ENCODE data around the gene SLC46A2. TPM values are rescaled to one million over a fixed set of nuclear protein-coding genes. Genes with fewer than 3 reads are reported as not detected.

SLC46A2 gene
- total RNA-seq, 2 experiments from 2014 or later, result not detected

DNA sequence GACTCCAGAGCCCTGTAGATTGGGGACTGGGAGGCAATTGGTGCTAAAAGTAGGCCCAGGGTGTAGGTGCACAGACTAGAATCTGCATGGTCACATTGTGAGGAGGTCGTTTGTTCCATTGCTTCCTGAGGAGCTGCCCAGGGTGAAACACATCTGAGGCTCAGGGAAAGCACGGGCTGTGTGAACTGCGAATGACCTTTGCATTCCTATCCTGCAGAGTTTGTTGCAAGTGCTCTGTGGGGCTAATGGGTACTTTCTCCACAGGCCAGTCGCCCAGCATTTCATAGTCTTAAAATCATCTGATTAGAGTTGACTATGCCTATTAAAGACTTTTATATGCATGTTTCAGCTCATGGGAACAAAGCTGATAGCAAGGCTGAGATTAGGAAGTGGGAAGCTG is 14.4 kb upstream of the SLC46A2 start:
- ChIA-PET POLR2A (no interaction called here), CTCF (no interaction called here)
- no peak overlapping the region for H3K4me3 Mint-ChIP-seq
- H3K9me3 Mint-ChIP-seq, result no peaks in the 10 kb centered on the region
- intact Hi-C loops (cut with micrococcal nuclease), result no loop called here
- DNase-seq, result no peak
- peaks cover 3% of the 10 kb centered on the region for H3K4me1 Mint-ChIP-seq (ENCODE audit: low read depth)
- H3K27ac Mint-ChIP-seq, result no peak overlapping the region
- peaks cover 9% of the 10 kb centered on the region for H3K27me3 Mint-ChIP-seq
- H3K36me3 Mint-ChIP-seq, result no peaks in the 10 kb centered on the region

GRCh38 chr9:112900901-112901300 is 10.2 kb upstream of the SLC46A2 start:
- intact Hi-C loops (cut with micrococcal nuclease), result no loop called here
- Mint-ChIP-seq H3K27me3 (peaks cover 24% of the 10 kb centered on the region), H3K9me3 (no peaks in the 10 kb centered on the region), H3K36me3 (no peaks in the 10 kb centered on the region), H3K27ac (no peak overlapping the region), H3K4me3 (no peak overlapping the region), H3K4me1 (ENCODE audit: low read depth) (peaks cover 3% of the 10 kb centered on the region)
- CTCF ChIA-PET, result no interaction called here
- POLR2A ChIA-PET, result no interaction called here
- no peak for DNase-seq

- peaks cover 3% of the 10 kb centered on the region for H3K4me1 Mint-ChIP-seq (ENCODE audit: low read depth)
- no peak for DNase-seq
- no peak overlapping the region for H3K27ac Mint-ChIP-seq
- intact Hi-C loops (cut with micrococcal nuclease), result no loop called here
- POLR2A ChIA-PET, result no interaction called here
- no peaks in the 10 kb centered on the region for H3K36me3 Mint-ChIP-seq
- no peak overlapping the region for H3K4me3 Mint-ChIP-seq
- CTCF ChIA-PET, result interaction anchor here (0.7 kb wide), 1 partner anchor 55 kb away, joined by 3 read pairs; no protein-coding TSS in a partner anchor
- peaks cover 27% of the 10 kb centered on the region for H3K27me3 Mint-ChIP-seq
- no peaks in the 10 kb centered on the region for H3K9me3 Mint-ChIP-seq
Measured at GRCh38 chr9:112900488-112900887, 9.8 kb upstream of the SLC46A2 start.

DNA sequence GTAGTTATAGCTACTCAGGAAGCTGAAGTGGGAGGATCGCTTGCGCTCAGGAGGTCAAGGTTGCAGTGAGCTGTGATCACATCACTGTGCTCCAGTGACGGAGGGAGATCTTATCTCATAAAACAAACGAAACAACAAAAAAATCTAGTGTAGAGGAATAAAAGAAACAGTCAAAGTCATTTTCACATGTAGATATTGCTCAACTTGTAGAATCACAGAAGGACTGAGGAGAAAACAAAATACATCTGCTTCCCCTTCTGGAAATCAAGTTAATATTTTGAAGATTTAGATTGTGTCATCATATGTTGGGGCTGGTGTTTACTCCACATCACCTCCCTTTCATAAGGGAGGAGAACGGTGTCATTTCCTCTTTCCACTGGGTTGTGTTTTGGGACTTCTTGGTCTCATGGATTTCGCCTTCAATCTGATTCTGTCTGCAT is 8.2 kb upstream of the SLC46A2 start:
- CTCF ChIA-PET, result no interaction called here
- intact Hi-C loops (cut with micrococcal nuclease), result no loop called here
- Mint-ChIP-seq H3K4me1 (ENCODE audit: low read depth) (peaks cover 3% of the 10 kb centered on the region), H3K36me3 (no peaks in the 10 kb centered on the region), H3K27ac (no peak overlapping the region), H3K27me3 (peaks cover 30% of the 10 kb centered on the region), H3K9me3 (no peaks in the 10 kb centered on the region), H3K4me3 (no peak overlapping the region)
- no peak for DNase-seq
- POLR2A ChIA-PET, result no interaction called here

DNA sequence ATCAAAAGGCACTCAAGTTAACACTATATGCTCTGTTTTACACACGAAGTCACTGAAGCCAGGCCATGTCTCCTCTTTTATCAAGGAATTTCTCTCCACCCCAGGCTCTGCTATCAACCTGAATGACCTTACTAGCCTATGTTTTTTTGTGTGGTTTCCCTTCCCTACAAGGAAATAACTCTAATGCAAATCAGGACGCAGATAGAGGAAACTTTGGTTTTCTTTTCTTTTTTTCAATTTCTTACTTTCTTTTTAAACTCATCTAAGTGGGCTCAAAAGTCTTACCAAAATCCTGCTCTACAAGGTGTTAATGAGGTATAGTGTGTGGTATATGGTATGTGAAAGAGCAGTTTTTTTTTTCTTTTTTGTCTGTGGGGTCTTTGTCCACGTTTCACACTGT is 5.5 kb upstream of the SLC46A2 start:
- Mint-ChIP-seq H3K27ac (no peak overlapping the region), H3K4me3 (no peak overlapping the region), H3K27me3 (peaks cover 37% of the 10 kb centered on the region), H3K4me1 (ENCODE audit: low read depth) (no peaks in the 10 kb centered on the region), H3K36me3 (no peaks in the 10 kb centered on the region), H3K9me3 (no peaks in the 10 kb centered on the region)
- POLR2A ChIA-PET, result no interaction called here
- CTCF ChIA-PET, result no interaction called here
- intact Hi-C loops (cut with micrococcal nuclease), result no loop called here
- DNase-seq, result no peak

- no peaks in the 10 kb centered on the region for H3K9me3 Mint-ChIP-seq
- no peaks in the 10 kb centered on the region for H3K4me1 Mint-ChIP-seq (ENCODE audit: low read depth)
- DNase-seq, result no peak
- no peaks in the 10 kb centered on the region for H3K36me3 Mint-ChIP-seq
- H3K4me3 Mint-ChIP-seq, result no peak overlapping the region
- no peak overlapping the region for H3K27ac Mint-ChIP-seq
- POLR2A ChIA-PET, result no interaction called here
- intact Hi-C loops (cut with micrococcal nuclease), result no loop called here
- CTCF ChIA-PET, result no interaction called here
- peaks cover 41% of the 10 kb centered on the region for H3K27me3 Mint-ChIP-seq
Measured at GRCh38 chr9:112894699-112895098, 4.0 kb upstream of the SLC46A2 start.

DNA sequence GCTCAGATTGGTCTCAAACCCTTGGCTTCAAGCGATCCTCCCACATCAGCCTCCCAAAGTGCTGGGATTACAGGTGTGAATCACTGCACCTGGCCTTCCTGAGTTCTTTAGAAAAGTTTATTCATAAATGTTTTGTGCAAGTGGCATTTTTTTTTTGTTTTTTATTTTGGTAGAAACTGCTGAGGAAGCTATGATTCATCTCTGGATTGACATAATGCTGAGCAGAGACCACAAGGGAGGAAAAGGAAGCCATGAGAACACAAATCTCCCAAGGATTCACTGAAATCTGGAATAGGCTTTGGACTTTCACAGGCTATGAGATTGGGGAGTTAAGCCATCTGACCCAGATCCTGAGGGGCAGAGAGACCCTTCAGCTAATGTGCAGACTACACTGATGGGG is 3.4 kb upstream of the SLC46A2 start:
- Mint-ChIP-seq H3K36me3 (no peaks in the 10 kb centered on the region), H3K27me3 (peaks cover 44% of the 10 kb centered on the region), H3K4me3 (no peak overlapping the region), H3K27ac (no peak overlapping the region), H3K4me1 (ENCODE audit: low read depth) (no peaks in the 10 kb centered on the region), H3K9me3 (no peaks in the 10 kb centered on the region)
- POLR2A ChIA-PET, result no interaction called here
- intact Hi-C loops (cut with micrococcal nuclease), result no loop called here
- no peak for DNase-seq
- CTCF ChIA-PET, result interaction anchor here (0.9 kb wide), 1 partner anchor 9 kb away, joined by 3 read pairs; no protein-coding TSS in a partner anchor

DNA sequence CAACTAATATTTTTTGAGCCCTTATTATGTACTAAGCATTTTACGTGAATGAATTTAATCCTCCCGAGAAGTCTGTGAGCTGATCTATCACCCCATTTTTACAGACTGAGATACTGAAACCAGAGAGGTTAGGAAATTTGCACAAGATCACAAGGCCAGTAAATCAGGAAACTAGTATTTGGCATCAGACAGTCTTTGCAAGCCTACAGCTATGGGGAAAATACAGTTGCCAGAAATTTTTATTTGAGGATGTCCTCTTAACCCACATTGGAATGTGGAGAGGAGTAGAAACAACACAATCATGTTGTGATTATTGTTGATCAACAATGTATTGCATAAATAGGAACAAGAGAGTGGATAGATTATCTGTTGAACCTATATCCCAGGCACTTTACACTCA is 2.3 kb upstream of the SLC46A2 start:
- Mint-ChIP-seq H3K36me3 (no peaks in the 10 kb centered on the region), H3K27ac (no peak overlapping the region), H3K4me3 (no peak overlapping the region), H3K27me3 (peaks cover 36% of the 10 kb centered on the region), H3K9me3 (no peaks in the 10 kb centered on the region), H3K4me1 (ENCODE audit: low read depth) (no peaks in the 10 kb centered on the region)
- DNase-seq, result no peak
- intact Hi-C loops (cut with micrococcal nuclease), result no loop called here
- ChIA-PET CTCF (no interaction called here), POLR2A (no interaction called here)

DNA sequence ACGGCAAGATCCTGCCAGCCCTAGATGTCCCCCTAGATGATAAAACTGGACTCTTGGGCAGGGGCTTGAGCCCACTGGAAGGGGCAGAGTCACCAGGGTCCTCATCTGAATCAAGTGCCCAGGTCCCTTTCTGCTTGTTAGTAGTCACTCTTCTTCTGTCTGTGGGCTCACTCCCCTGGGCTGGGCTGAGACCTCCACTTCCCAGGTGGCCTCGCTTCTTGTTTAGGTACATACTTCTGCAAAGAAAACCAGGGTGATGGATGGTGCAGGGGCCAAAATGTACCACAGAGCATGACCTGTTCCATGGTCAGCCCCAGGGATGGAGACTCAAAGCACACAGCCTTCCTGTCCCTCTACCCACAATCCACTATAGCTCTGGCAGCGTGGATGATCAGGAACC is 845 bp upstream of the SLC46A2 start:
- DNase-seq, result no peak
- intact Hi-C loops (cut with micrococcal nuclease), result no loop called here
- CTCF ChIA-PET, result no interaction called here
- no peak overlapping the region for H3K27ac Mint-ChIP-seq
- no peaks in the 10 kb centered on the region for H3K36me3 Mint-ChIP-seq
- POLR2A ChIA-PET, result no interaction called here
- H3K4me3 Mint-ChIP-seq, result no peak overlapping the region
- no peaks in the 10 kb centered on the region for H3K9me3 Mint-ChIP-seq
- peaks cover 34% of the 10 kb centered on the region for H3K27me3 Mint-ChIP-seq
- H3K4me1 Mint-ChIP-seq (ENCODE audit: low read depth), result no peaks in the 10 kb centered on the region

DNA sequence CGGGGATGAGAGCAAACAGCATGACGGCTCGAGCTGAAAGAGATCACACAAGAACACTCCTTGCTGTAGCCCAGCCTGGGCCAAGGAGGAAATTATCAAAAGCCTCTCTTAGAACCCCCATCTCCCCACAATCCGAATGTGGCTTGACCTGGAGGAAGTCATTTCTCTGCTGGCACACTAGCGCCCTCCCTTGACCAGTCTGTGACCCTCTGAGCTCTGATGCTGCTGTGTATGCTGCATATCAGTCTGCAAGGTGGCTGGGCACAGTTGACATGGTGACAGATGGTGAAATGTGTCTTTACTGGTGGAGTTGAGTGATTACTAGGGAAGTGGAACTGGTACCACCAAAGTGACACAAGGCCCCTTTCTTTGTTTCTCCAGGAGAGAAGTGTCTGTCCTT is 3.3 kb downstream of the SLC46A2 start:
- Mint-ChIP-seq H3K27ac (no peak overlapping the region), H3K36me3 (no peaks in the 10 kb centered on the region), H3K9me3 (no peaks in the 10 kb centered on the region), H3K4me3 (no peak overlapping the region), H3K27me3 (peaks cover 24% of the 10 kb centered on the region), H3K4me1 (ENCODE audit: low read depth) (no peaks in the 10 kb centered on the region)
- intact Hi-C loops (cut with micrococcal nuclease), result loop anchor here (1.0 kb wide), 1 partner anchor 43 kb away; no protein-coding TSS in a partner anchor
- DNase-seq, result peak; percentile 35
- POLR2A ChIA-PET, result no interaction called here
- CTCF ChIA-PET, result interaction anchor here (1.5 to 1.8 kb wide), 2 partner anchors 16 to 42 kb away, joined by 5 to 9 read pairs; no protein-coding TSS in a partner anchor

DNA sequence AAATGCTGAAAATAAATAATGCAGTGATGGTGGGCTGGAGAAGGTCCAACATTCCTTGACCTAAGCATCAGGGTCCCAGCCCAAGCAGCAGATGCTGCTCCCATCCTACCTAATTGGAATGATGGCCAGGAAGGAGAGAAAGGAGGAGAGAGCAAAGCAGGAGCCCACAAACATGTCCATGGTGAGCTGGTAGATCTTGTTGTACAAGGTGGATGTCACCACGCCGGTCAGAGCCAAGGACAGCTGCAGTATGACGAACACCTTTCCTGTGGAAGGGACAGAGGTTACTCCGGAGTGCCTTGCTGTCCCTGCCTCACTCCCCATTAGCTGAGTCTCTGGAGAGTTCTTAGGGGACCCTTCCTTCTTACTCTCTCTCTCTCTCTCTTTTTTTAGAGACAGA is 4.3 kb downstream of the SLC46A2 start:
- H3K27ac Mint-ChIP-seq, result no peak overlapping the region
- intact Hi-C loops (cut with micrococcal nuclease), result no loop called here
- no peaks in the 10 kb centered on the region for H3K9me3 Mint-ChIP-seq
- peaks cover 16% of the 10 kb centered on the region for H3K27me3 Mint-ChIP-seq
- ChIA-PET POLR2A (no interaction called here), CTCF (interaction anchor here (1.0 kb wide), 1 partner anchor 17 kb away, joined by 4 read pairs; no protein-coding TSS in a partner anchor)
- H3K4me3 Mint-ChIP-seq, result no peak overlapping the region
- DNase-seq, result no peak
- no peaks in the 10 kb centered on the region for H3K4me1 Mint-ChIP-seq (ENCODE audit: low read depth)
- H3K36me3 Mint-ChIP-seq, result no peaks in the 10 kb centered on the region

GRCh38 chr9:112885324-112885723 is 5.4 kb downstream of the SLC46A2 start:
- H3K4me3 Mint-ChIP-seq, result no peak overlapping the region
- H3K27me3 Mint-ChIP-seq, result peaks cover 11% of the 10 kb centered on the region
- CTCF ChIA-PET, result interaction anchor here (2.1 kb wide), 1 partner anchor 17 kb away, joined by 7 read pairs; no protein-coding TSS in a partner anchor
- no peaks in the 10 kb centered on the region for H3K4me1 Mint-ChIP-seq (ENCODE audit: low read depth)
- H3K27ac Mint-ChIP-seq, result no peak overlapping the region
- intact Hi-C loops (cut with micrococcal nuclease), result no loop called here
- POLR2A ChIA-PET, result no interaction called here
- peaks cover 2% of the 10 kb centered on the region for H3K36me3 Mint-ChIP-seq
- no peak for DNase-seq
- H3K9me3 Mint-ChIP-seq, result no peaks in the 10 kb centered on the region

- Mint-ChIP-seq H3K4me3 (no peak overlapping the region), H3K27me3 (peaks cover 5% of the 10 kb centered on the region), H3K9me3 (no peaks in the 10 kb centered on the region), H3K4me1 (ENCODE audit: low read depth) (no peaks in the 10 kb centered on the region), H3K36me3 (peaks cover 2% of the 10 kb centered on the region), H3K27ac (no peak overlapping the region)
- no peak for DNase-seq
- ChIA-PET CTCF (interaction anchor here (2.1 kb wide), 1 partner anchor 18 kb away, joined by 7 read pairs; no protein-coding TSS in a partner anchor), POLR2A (no interaction called here)
- intact Hi-C loops (cut with micrococcal nuclease), result no loop called here
Measured at GRCh38 chr9:112884721-112885120, 6.0 kb downstream of the SLC46A2 start.

Measured in activated CD4-positive, alpha-beta memory T cell treated with anti-CD3 and anti-CD28 coated beads for 36 hours (primary cell).